K562 (cell line): ENCODE data around the gene SFSWAP. TPM values are rescaled to one million over a fixed set of nuclear protein-coding genes. Genes with fewer than 3 reads are reported as not detected.

Experiments
- ATAC-seq: fragments of 200-7000 bp; cut with Tn5 transposase; 3 replicates; pipeline ENCODE4 v1.9.1; 2020; ENCODE audit warnings: moderate library complexity
- BruUV-seq: library from RNA; stranded (reverse); fragments of 400-500 nt; replicated peaks from 2 replicates; lab custom pipeline; 2021; lab: Mats Ljungman, UMichigan
- CTCF ChIA-PET: fragments of 300-600 bp; formaldehyde crosslinking; extraction: SDS; loops from one replicate; lab custom pipeline; 2021; ENCODE audit warnings: low intra/inter-chr PET ratio; lab: Yijun Ruan, JAX
- POLR2A ChIA-PET: fragments of 300-600, 350-650 bp; sonication (Branson Sonifier 250); formaldehyde crosslinking; extraction: SDS; loops from one replicate; lab custom pipeline; 2021; ENCODE audit warnings: antibody characterized with exemption, inconsistent platforms; lab: Yijun Ruan, JAX
- DNase-seq, 4 experiments: peaks; one replicate each; pipeline versions ENCODE4 v3.0.0 to v3.0.0-alpha.2; 2011 to 2018; ENCODE audit warnings: low spot score in 3 of 4, mixed read lengths in 3 of 4; ENCODE audit errors: extremely low read depth in 1 of 4
- FAIRE-seq: peaks from 2 replicates; lab custom pipeline; 2011; peaks lifted over from hg19 to GRCh38; lab: Jason Lieb, UNC
- H2AFZ ChIP-seq: 2 replicates; pipeline ENCODE4 v1.6.0; 2011; ENCODE audit warnings: low read depth, low read length, control low read depth, inconsistent platforms
- H3K27ac ChIP-seq: fragments of 200-600 bp; 3 replicates; pipeline ENCODE4 v1.8.0; 2011; ENCODE audit warnings: low read depth, mild to moderate bottlenecking, control low read depth, inconsistent platforms, low read length, moderate library complexity, mixed read lengths; ENCODE audit errors: extremely low read depth
- H3K27me3 ChIP-seq, 2 experiments: fragments of 300-600 bp in 1 of 2; 2 replicates in 1 of 2; 3 replicates in 1 of 2; pipeline versions ENCODE4 v1.6.0 to v1.8.0; 2011; ENCODE audit warnings: inconsistent platforms in 2 of 2, low read length in 2 of 2, mild to moderate bottlenecking in 1 of 2, mixed read lengths in 1 of 2, moderate library complexity in 1 of 2; ENCODE audit not compliant: control insufficient read depth in 2 of 2, insufficient read depth in 2 of 2
- H3K36me3 ChIP-seq: fragments of 300-600 bp; 3 replicates; pipeline ENCODE4 v1.8.0; 2011; ENCODE audit warnings: mild to moderate bottlenecking, low read length, inconsistent platforms; ENCODE audit not compliant: control insufficient read depth, insufficient read depth
- H3K4me1 ChIP-seq, 2 experiments: fragments of 200-600 bp in 1 of 2; replicated peaks in 1 of 2; 2 replicates in 1 of 2; 3 replicates in 1 of 2; pipeline versions ENCODE4 v1.5.1 to v1.8.0; 2011; ENCODE audit warnings: inconsistent platforms in 2 of 2, low read length in 2 of 2, mild to moderate bottlenecking in 1 of 2, mixed read lengths in 1 of 2, moderate library complexity in 1 of 2; ENCODE audit not compliant: control insufficient read depth in 2 of 2, insufficient read depth in 2 of 2
- H3K4me2 ChIP-seq: 2 replicates; pipeline ENCODE4 v1.6.1; 2011; ENCODE audit warnings: low read length, control low read depth, inconsistent platforms, mixed read lengths; ENCODE audit not compliant: insufficient read depth
- H3K4me3 ChIP-seq: fragments of 200-600 bp; sonication (generic), shearing (Covaris generic); 2 replicates; pipeline ENCODE4 v1.5.1; 2016; ENCODE audit warnings: control low read depth, inconsistent platforms
- H3K79me2 ChIP-seq: fragments of 200-600 bp; 3 replicates; pipeline ENCODE4 v1.8.0; 2011; ENCODE audit warnings: low read length, inconsistent platforms; ENCODE audit not compliant: control insufficient read depth, insufficient read depth
- H3K9ac ChIP-seq, 2 experiments: 2 replicates each; pipeline versions ENCODE4 v1.6.0 to v1.6.1; 2011; ENCODE audit warnings: low read depth in 2 of 2, low read length in 2 of 2, control low read depth in 1 of 2, inconsistent platforms in 1 of 2, mild to moderate bottlenecking in 1 of 2, mixed read lengths in 1 of 2; ENCODE audit not compliant: insufficient read depth in 1 of 2
- H3K9me1 ChIP-seq: one replicate; pipeline ENCODE4 v1.6.0; 2011; ENCODE audit warnings: inconsistent platforms, mild to moderate bottlenecking, low read length, moderate library complexity; ENCODE audit not compliant: control insufficient read depth, insufficient read depth
- H3K9me3 ChIP-seq: replicated peaks from 2 replicates; pipeline ENCODE4 v1.5.1; 2011; ENCODE audit warnings: low read depth, low read length, inconsistent platforms; ENCODE audit not compliant: control insufficient read depth, insufficient read depth
- H4K20me1 ChIP-seq: replicated peaks from 2 replicates; pipeline ENCODE4 v1.6.1; 2011; ENCODE audit warnings: low read length, inconsistent platforms, mixed read lengths; ENCODE audit not compliant: control insufficient read depth, insufficient read depth
- EGR1 ChIP-seq: fragments of 450-650 bp; conservative IDR thresholded peaks from 2 replicates; pipeline ENCODE4 v1.6.1; 2017; ENCODE audit warnings: mild to moderate bottlenecking
- EHMT2 ChIP-seq: fragments of 450-650 bp; IDR thresholded peaks from 2 replicates; pipeline ENCODE4 v1.6.1; 2018; ENCODE audit warnings: antibody characterized with exemption
- ERF ChIP-seq: fragments of 450-650 bp; formaldehyde crosslinking; IDR thresholded peaks from 2 replicates; pipeline ENCODE4 v1.4.0; 2020; ENCODE audit warnings: mild to moderate bottlenecking, mixed read lengths
- KAT7 ChIP-seq: sonication (generic); formaldehyde crosslinking; IDR thresholded peaks from 2 replicates; pipeline ENCODE4 v1.8.0; 2022; ENCODE audit warnings: missing genetic modification reagents, mild to moderate bottlenecking, borderline replicate concordance
- L3MBTL2 ChIP-seq: fragments of 450-650 bp; IDR thresholded peaks from 2 replicates; pipeline ENCODE4 v1.6.1; 2016; ENCODE audit warnings: mild to moderate bottlenecking, moderate library complexity
- NFE2L1 ChIP-seq: fragments of 450-650 bp; IDR thresholded peaks from 2 replicates; pipeline ENCODE4 v1.6.1; 2016; ENCODE audit warnings: missing genetic modification characterization, low read depth, mild to moderate bottlenecking, missing compliant biosample characterization, moderate library complexity, borderline replicate concordance
- NR2F6 ChIP-seq: fragments of 450-650 bp; formaldehyde crosslinking; IDR thresholded peaks from 2 replicates; pipeline ENCODE4 v1.4.0; 2020; ENCODE audit warnings: mild to moderate bottlenecking
- NUFIP1 ChIP-seq: fragments of 450-650 bp; IDR thresholded peaks from 2 replicates; pipeline ENCODE4 v1.6.1; 2018; ENCODE audit not compliant: partially characterized antibody
- ZNF3 ChIP-seq: fragments of 250-450 bp; sonication (Bioruptor Pico); IDR thresholded peaks from 2 replicates; pipeline ENCODE4 v1.5.0; 2021; ENCODE audit warnings: mild to moderate bottlenecking, moderate library complexity
- WGBS: fragments of 100-300 bp; shearing (Covaris generic); methylation state at CpG from one replicate; pipeline ENCODE4 v1.1.6; 2016; ENCODE audit warnings: low coverage, mixed read lengths; ENCODE audit not compliant: insufficient coverage; ENCODE audit errors: missing lambda C conversion rate; 5-methylcytosine and 5-hydroxymethylcytosine counted together
- in situ Hi-C: fragments of 300-500 bp; cut with MboI; formaldehyde crosslinking; loops from 4 replicates; pipeline ENCODE4 v1.15.0; 2018; ENCODE audit warnings: inconsistent platforms, mixed read lengths
- intact Hi-C: fragments of 100-400 bp; cut with micrococcal nuclease; formaldehyde crosslinking; loops from 2 replicates; pipeline ENCODE4 v1.14.2; 2022
- polyA plus RNA-seq, 8 experiments: library from polyadenylated mRNA; depleted of rRNA in 4 of 8; stranded (reverse) in 5 of 8; unstranded in 3 of 8; fragments of >200 nt; fragmentation: Nextera tagmentation in 2 of 8; fragmentation: Illumina TruSeq in 1 of 8; extraction: Ambion mirVana in 2 of 8; extraction: Trizol in 1 of 8; gene quantifications; 2 replicates each; pipeline versions ENCODE4 v1.2.1 to v1.2.3, GENCODE V29; 2011 to 2014; ENCODE audit warnings: inconsistent platforms in 1 of 8, missing spikeins in 1 of 8
- total RNA-seq, 7 experiments: library from RNA; depleted of rRNA in 6 of 7; stranded (reverse); fragments of >200 nt in 6 of 7; fragmentation: Illumina TruSeq in 2 of 7; extraction: Trizol in 2 of 7; gene quantifications; 2 replicates each; pipeline versions ENCODE4 v1.2.1 to v1.2.3, GENCODE V29; 2011 to 2021; ENCODE audit warnings: low replicate concordance in 1 of 7
- TF ChIP-seq, protein P1 (sequence below): fragments of 250-450 bp; sonication (Bioruptor Pico); IDR thresholded peaks from 2 replicates; pipeline ENCODE4 v1.5.0; 2021; ENCODE audit warnings: mild to moderate bottlenecking, borderline replicate concordance

The SFSWAP gene
- total and polyA plus RNA-seq, 9 of the 15 experiments (the other 6 are each of a cell fraction or from before 2014, with no cell fraction given), result 2.4 to 60.4 (median 32.6) TPM

DNA sequence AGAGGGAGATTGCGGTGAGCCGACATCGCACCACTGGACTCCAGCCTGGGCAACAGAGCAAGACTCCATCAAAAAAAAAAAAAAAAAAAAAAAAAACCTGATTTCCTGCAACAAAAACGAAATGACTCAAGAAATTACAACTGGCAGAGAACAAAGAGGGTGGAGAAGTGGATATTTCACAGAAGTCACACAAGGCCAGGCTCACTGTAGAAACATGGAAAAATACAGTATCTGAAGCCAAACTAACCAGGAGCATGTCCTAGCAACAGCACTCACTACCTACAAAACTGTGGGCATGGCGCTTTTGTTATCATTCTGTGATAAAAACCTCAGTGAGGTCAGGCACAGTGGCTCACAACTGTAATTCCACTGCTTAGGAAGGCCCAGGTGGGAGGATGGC, 105.6 kb downstream of the SFSWAP start:
- intact Hi-C loops, result no loop called here
- ChIA-PET POLR2A (no interaction called here), CTCF (no interaction called here)
- Histone ChIP-seq H4K20me1 (no peaks in the 10 kb centered on the region), H3K36me3 (no peaks in the 10 kb centered on the region), H2AFZ (no peak overlapping the region), H3K9me1 (no peaks in the 10 kb centered on the region), H3K27ac (no peak overlapping the region), H3K27me3 (peaks cover 5 to 20% of the 10 kb centered on the region in 2 experiments; a peak in 3 of 5 replicates), H3K4me2 (no peak overlapping the region), H3K4me3 (no peak overlapping the region), H3K9ac (no peak overlapping the region), H3K79me2 (no peaks in the 10 kb centered on the region), H3K9me3 (peaks cover 10% of the 10 kb centered on the region), H3K4me1 (no peaks in the 10 kb centered on the region; a peak in 1 of 5 replicates)
- no TSS peak for BruUV-seq
- ATAC-seq (no peak), DNase-seq (no peak), FAIRE-seq (peak; percentile 6)
- 15% methylated on average over 2 of the region's 5 CpGs for WGBS
- in situ Hi-C loops, result no loop called here
- no peak for TF ChIP-seq NFE2L1 (tag)
- TF ChIP-seq NR2F6, result no peak
- no peak for TF ChIP-seq L3MBTL2
- TF ChIP-seq NUFIP1, result no peak
- TF ChIP-seq EGR1, result no peak
- no peak for TF ChIP-seq KAT7 (CRISPR knock-in tag)

DNA sequence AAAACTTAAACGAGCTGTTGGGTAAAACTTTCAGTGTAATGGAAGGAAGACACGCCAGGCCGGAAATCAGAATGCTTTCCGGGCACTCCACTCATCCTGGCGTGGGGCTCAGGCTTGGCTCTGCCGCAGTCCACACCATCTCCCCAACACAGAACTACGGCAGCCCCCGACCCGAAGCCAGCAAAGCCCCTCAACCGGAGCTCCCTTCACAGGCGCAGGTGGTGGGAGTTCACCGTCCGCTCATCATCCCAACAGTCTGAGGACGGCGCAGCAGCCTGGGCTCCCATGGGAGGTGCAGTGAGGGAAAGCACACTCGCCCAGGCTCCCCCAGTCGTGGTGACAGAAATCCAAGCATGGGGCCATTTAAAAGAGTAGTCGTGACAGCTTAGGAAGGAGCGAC, 106.4 kb downstream of the SFSWAP start:
- Histone ChIP-seq H3K36me3 (no peaks in the 10 kb centered on the region), H2AFZ (no peak overlapping the region), H3K9ac (no peak overlapping the region), H3K4me3 (no peak overlapping the region), H3K4me2 (no peak overlapping the region), H4K20me1 (no peaks in the 10 kb centered on the region), H3K4me1 (no peaks in the 10 kb centered on the region; a peak in 1 of 5 replicates), H3K79me2 (no peaks in the 10 kb centered on the region), H3K27ac (no peak overlapping the region), H3K9me3 (peaks cover 7% of the 10 kb centered on the region), H3K9me1 (no peaks in the 10 kb centered on the region), H3K27me3 (peaks cover 2 to 16% of the 10 kb centered on the region in 2 experiments; a peak in 2 of 5 replicates)
- BruUV-seq, result no TSS peak
- 54% methylated on average over 14 of the region's 19 CpGs for WGBS
- intact Hi-C loops, result no loop called here
- no peak for FAIRE-seq
- CTCF ChIA-PET, result no interaction called here
- in situ Hi-C loops, result no loop called here
- no peak for TF ChIP-seq ERF
- no peak for TF ChIP-seq ZNF3 (CRISPR knock-in tag)
- TF ChIP-seq, protein P1, sequence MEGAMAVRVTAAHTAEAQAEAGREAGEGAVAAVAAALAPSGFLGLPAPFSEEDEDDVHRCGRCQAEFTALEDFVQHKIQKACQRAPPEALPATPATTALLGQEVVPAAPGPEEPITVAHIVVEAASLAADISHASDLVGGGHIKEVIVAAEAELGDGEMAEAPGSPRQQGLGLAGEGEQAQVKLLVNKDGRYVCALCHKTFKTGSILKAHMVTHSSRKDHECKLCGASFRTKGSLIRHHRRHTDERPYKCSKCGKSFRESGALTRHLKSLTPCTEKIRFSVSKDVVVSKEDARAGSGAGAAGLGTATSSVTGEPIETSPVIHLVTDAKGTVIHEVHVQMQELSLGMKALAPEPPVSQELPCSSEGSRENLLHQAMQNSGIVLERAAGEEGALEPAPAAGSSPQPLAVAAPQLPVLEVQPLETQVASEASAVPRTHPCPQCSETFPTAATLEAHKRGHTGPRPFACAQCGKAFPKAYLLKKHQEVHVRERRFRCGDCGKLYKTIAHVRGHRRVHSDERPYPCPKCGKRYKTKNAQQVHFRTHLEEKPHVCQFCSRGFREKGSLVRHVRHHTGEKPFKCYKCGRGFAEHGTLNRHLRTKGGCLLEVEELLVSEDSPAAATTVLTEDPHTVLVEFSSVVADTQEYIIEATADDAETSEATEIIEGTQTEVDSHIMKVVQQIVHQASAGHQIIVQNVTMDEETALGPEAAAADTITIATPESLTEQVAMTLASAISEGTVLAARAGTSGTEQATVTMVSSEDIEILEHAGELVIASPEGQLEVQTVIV (CRISPR knock-in tag), result no peak
- no peak for TF ChIP-seq EHMT2
- POLR2A ChIA-PET, result interaction anchor here (0.6 to 0.8 kb wide), 2 partner anchors 11 to 526 kb away, joined by 3 read pairs; partner anchors contain the start of gene MMP17
- no peak for ATAC-seq
- no peak for DNase-seq
